ENCODE measurements around the gene ATP6V0A1.
"Not testable (repeated sequence)": the region's sequence is repeated elsewhere in the genome, so short reads cannot be mapped to it uniquely, and the experiment has no call there.

GRCh38 chr17:42540558-42540957 is 81.9 kb downstream of the ATP6V0A1 start:
- TF ChIP-seq CTCF, POLR2AphosphoS5 (IDR thresholded peaks at IDR 0.05): not testable (repeated sequence)
